HG03439 (cell line): ENCODE results near the gene FLVCR2.

ENCODE experiments used
- ATAC-seq: cut with Tn5 transposase; IDR thresholded peaks from one replicate; pipeline ENCODE4 v1.9.1; 2021; ENCODE audit warnings: mild to moderate bottlenecking, moderate library complexity; ENCODE audit not compliant: unreplicated experiment

Gene FLVCR2

GRCh38 chr14:75578102-75578785 lies at the start of gene FLVCR2:
FLVCR2 (plus strand) TSS chr14:75578620; CDS start chr14:75578973, 353 bp downstream.
- ATAC-seq, result peak; percentile 41

GRCh38 chr14:75531256-75531655 lies 47.2 kb upstream of the FLVCR2 start:
- ATAC-seq, result no peak

GRCh38 chr14:75531660-75532317 lies 46.6 kb upstream of the FLVCR2 start:
- no peak for ATAC-seq

- ATAC-seq, result no peak
These were observed 44.4 kb upstream of the FLVCR2 start for GRCh38 chr14:75533791-75534555.

GRCh38 chr14:75535164-75535898 lies 43.1 kb upstream of the FLVCR2 start:
- no peak for ATAC-seq

GRCh38 chr14:75537071-75537470 lies 41.3 kb upstream of the FLVCR2 start:
- ATAC-seq, result no peak

GRCh38 chr14:75539162-75539560 lies 39.3 kb upstream of the FLVCR2 start:
- no peak for ATAC-seq

GRCh38 chr14:75539561-75540478 lies 38.6 kb upstream of the FLVCR2 start:
- peak; percentile 46 for ATAC-seq

- ATAC-seq, result no peak
These were observed 38.0 kb upstream of the FLVCR2 start for GRCh38 chr14:75540479-75540851.

- ATAC-seq, result peak; percentile 53
These were observed 35.8 kb upstream of the FLVCR2 start for GRCh38 chr14:75542588-75543091.

GRCh38 chr14:75543253-75543652 lies 35.2 kb upstream of the FLVCR2 start:
- no peak for ATAC-seq

GRCh38 chr14:75543786-75544185 lies 34.6 kb upstream of the FLVCR2 start:
- no peak for ATAC-seq

- ATAC-seq, result no peak
These were observed 32.5 kb upstream of the FLVCR2 start for GRCh38 chr14:75545907-75546306.

GRCh38 chr14:75547552-75548250 lies 30.7 kb upstream of the FLVCR2 start:
- ATAC-seq, result no peak

GRCh38 chr14:75548544-75548943 lies 29.9 kb upstream of the FLVCR2 start:
- ATAC-seq, result no peak

GRCh38 chr14:75549169-75549568 lies 29.3 kb upstream of the FLVCR2 start:
- ATAC-seq, result peak; percentile 47

GRCh38 chr14:75551021-75551420 lies 27.4 kb upstream of the FLVCR2 start:
- ATAC-seq, result no peak

GRCh38 chr14:75553157-75553556 lies 25.3 kb upstream of the FLVCR2 start:
- no peak for ATAC-seq

GRCh38 chr14:75553761-75554364 lies 24.6 kb upstream of the FLVCR2 start:
- no peak for ATAC-seq
